Sigmoid colon (tissue), 4 donors: Measurements from ENCODE around the gene EME2.

ENCODE experiments used
- CTCF ChIP-seq, 4 experiments: fragments of 450-650 bp in 3 of 4; fragments of 200-600 bp in 1 of 4; IDR thresholded peaks; one replicate each; pipeline ENCODE4 v1.5.1; 2016 to 2019; ENCODE audit warnings: antibody characterized with exemption in 4 of 4, mild to moderate bottlenecking in 3 of 4, moderate library complexity in 2 of 4
- EP300 ChIP-seq, 4 donors: sonication (generic); formaldehyde crosslinking; IDR thresholded peaks; one replicate each; pipeline ENCODE4 v1.6.1; 2017; ENCODE audit warnings: antibody characterized with exemption in 4 of 4
- POLR2A ChIP-seq, 2 donors: fragments of 450-650 bp; IDR thresholded peaks; one replicate each; pipeline ENCODE4 v1.6.1; 2016; ENCODE audit warnings: antibody characterized with exemption in 2 of 2, mild to moderate bottlenecking in 2 of 2, moderate library complexity in 2 of 2
- POLR2AphosphoS5 ChIP-seq, 4 donors: sonication (generic); formaldehyde crosslinking; IDR thresholded peaks; one replicate each; pipeline ENCODE4 v1.6.1; 2017; ENCODE audit warnings: antibody characterized with exemption in 4 of 4

- no peak for TF ChIP-seq CTCF (IDR thresholded peaks at IDR 0.05)
- no peak for TF ChIP-seq POLR2A (IDR thresholded peaks at IDR 0.05)
- TF ChIP-seq POLR2AphosphoS5 (IDR thresholded peaks at IDR 0.05): no peak
- TF ChIP-seq EP300 (IDR thresholded peaks at IDR 0.05): no peak
These were observed 17.6 kb downstream of the EME2 start for GRCh38 chr16:1790261-1790610.
